Neural progenitor cell (in vitro differentiated cells): ENCODE measurements around the gene SNAI3. TPM values are rescaled to one million over a fixed set of nuclear protein-coding genes. Genes with fewer than 3 reads are reported as not detected.
A peak's percentile ranks its signal among the peaks of the same experiment; 100 is the strongest.

ENCODE experiments used
- DNase-seq: peaks from one replicate; pipeline ENCODE4 v3.0.0-alpha.2; 2016; ENCODE audit warnings: low spot score
- H2AFZ ChIP-seq: fragments of 200-600 bp; sonication (generic); replicated peaks from 2 replicates; pipeline ENCODE4 v1.6.1; 2016; ENCODE audit warnings: antibody characterized with exemption
- H3F3A ChIP-seq: fragments of 200-600 bp; sonication (generic); 2 replicates; pipeline ENCODE4 v1.6.1; 2016; ENCODE audit warnings: antibody characterized with exemption, low read depth
- H3K27ac ChIP-seq: fragments of 200-600 bp; sonication (generic); 2 replicates; pipeline ENCODE4 v1.5.1; 2016; ENCODE audit warnings: mild to moderate bottlenecking
- H3K27me3 ChIP-seq: fragments of 200-600 bp; sonication (generic); 2 replicates; pipeline ENCODE4 v1.6.1; 2016; ENCODE audit warnings: mild to moderate bottlenecking, moderate library complexity
- H3K36me3 ChIP-seq: fragments of 200-600 bp; sonication (generic); 2 replicates; pipeline ENCODE4 v1.5.1; 2016
- H3K4me1 ChIP-seq: fragments of 200-600 bp; sonication (generic); 2 replicates; pipeline ENCODE4 v1.6.1; 2016; ENCODE audit warnings: mixed run types
- H3K4me2 ChIP-seq: fragments of 200-600 bp; sonication (generic); 2 replicates; pipeline ENCODE4 v1.6.1; 2016
- H3K4me3 ChIP-seq: fragments of 200-600 bp; sonication (generic); 2 replicates; pipeline ENCODE4 v1.5.1; 2016
- H3K79me2 ChIP-seq: fragments of 200-600 bp; sonication (generic); 2 replicates; pipeline ENCODE4 v1.6.1; 2016; ENCODE audit warnings: low read depth
- H3K9ac ChIP-seq: fragments of 200-600 bp; sonication (generic); 2 replicates; pipeline ENCODE4 v1.6.1; 2016
- H3K9me3 ChIP-seq: fragments of 200-600 bp; sonication (generic); 2 replicates; pipeline ENCODE4 v1.5.1; 2016; ENCODE audit warnings: low read depth
- H4K20me1 ChIP-seq: fragments of 200-600 bp; sonication (generic); 2 replicates; pipeline ENCODE4 v1.6.1; 2016; ENCODE audit warnings: low read depth
- H3K27ac Mint-ChIP-seq: 3 replicates; pipeline ENCODE4 v1.8.0; 2021; ENCODE audit warnings: mixed read lengths
- H3K27me3 Mint-ChIP-seq: 2 replicates; pipeline ENCODE4 v1.8.0; 2022; ENCODE audit warnings: low read depth, mild to moderate bottlenecking, inconsistent platforms, moderate library complexity, mixed read lengths; ENCODE audit not compliant: insufficient read depth
- H3K36me3 Mint-ChIP-seq: 3 replicates; pipeline ENCODE4 v1.8.0; 2021; ENCODE audit warnings: mixed read lengths
- H3K4me1 Mint-ChIP-seq: 3 replicates; pipeline ENCODE4 v1.8.0; 2021; ENCODE audit warnings: mixed read lengths
- H3K4me3 Mint-ChIP-seq: 3 replicates; pipeline ENCODE4 v1.8.0; 2021; ENCODE audit warnings: mild to moderate bottlenecking, moderate library complexity, mixed read lengths
- H3K9me3 Mint-ChIP-seq: 3 replicates; pipeline ENCODE4 v1.8.0; 2020; ENCODE audit warnings: mixed read lengths
- EZH2 ChIP-seq: fragments of 200-600 bp; sonication (generic); IDR thresholded peaks from 2 replicates; pipeline ENCODE4 v1.6.1; 2017; ENCODE audit warnings: antibody characterized with exemption, mild to moderate bottlenecking, moderate library complexity
- EZH2phosphoT487 ChIP-seq: fragments of 200-600 bp; sonication (generic); IDR thresholded peaks from 2 replicates; pipeline ENCODE4 v1.6.1; 2017; ENCODE audit warnings: antibody characterized with exemption
- total RNA-seq: library from RNA; depleted of rRNA; stranded (reverse); fragments of >200 nt; gene quantifications from 2 replicates; pipeline ENCODE4 v1.2.3, GENCODE V29; 2015; ENCODE audit warnings: low replicate concordance
- TF ChIP-seq, protein P1 (sequence below): fragments of 200-600 bp; sonication (generic); IDR thresholded peaks from 2 replicates; pipeline ENCODE4 v1.5.1; 2017; ENCODE audit warnings: antibody characterized with exemption, mild to moderate bottlenecking

Gene SNAI3
- total RNA-seq, 1 donor from 2014 or later: not detected

DNA sequence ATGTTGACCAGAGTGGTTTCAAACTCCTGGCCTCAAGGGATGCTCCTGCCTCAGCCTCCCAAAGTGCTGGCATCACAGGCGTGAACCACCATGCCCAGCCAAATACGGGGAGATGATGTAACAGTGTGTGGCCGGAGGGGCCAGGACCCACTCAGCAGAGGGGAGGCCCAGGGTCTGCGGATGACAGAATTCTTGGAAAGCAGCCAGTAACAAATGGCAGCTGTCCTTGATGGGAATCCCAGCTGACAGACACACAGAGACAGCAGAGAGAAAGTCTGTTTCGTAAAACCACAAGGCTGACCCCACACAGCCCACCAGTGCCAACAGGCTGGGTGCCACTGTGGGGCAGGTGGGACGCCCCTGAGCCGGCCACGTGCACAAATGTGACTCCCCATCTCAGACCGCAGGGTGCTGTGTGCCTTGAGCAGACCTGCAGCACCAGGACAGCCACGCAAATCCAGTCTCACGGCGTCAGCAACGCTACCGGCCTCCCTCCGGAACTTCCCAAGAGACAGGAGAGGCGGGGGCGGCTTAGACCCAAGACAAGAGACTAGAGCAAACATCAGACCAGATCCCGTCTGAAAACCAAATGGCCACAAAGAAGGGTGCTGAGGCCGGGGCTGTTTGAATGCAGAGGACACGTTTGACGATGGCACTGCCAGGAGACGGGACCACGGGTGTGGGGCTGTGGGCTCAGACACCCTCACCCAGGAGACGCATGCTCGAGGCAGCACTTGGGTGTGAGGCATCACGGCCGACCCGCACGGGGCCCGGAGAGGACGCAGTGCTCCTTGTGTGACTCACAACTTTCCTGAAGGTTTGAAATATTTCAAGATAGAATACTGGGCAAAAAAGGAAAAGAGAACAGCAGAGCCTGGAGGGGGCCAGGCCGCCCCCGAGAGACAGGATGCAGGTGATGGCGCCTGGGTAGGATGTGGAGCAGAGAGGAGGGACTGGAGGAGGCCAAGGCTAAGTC lies 44.6 kb upstream of the SNAI3 start:
- DNase-seq: no peak
- Histone ChIP-seq H3K27ac (no peak overlapping the region), H3K4me1 (no peaks in the 10 kb centered on the region), H3F3A (peaks cover 3% of the 10 kb centered on the region), H4K20me1 (no peaks in the 10 kb centered on the region), H3K9ac (peak overlapping the region; percentile 27), H3K9me3 (no peaks in the 10 kb centered on the region), H2AFZ (no peak overlapping the region), H3K79me2 (no peaks in the 10 kb centered on the region), H3K36me3 (no peaks in the 10 kb centered on the region), H3K4me3 (no peak overlapping the region), H3K27me3 (no peaks in the 10 kb centered on the region), H3K4me2 (no peak overlapping the region)
- H3K36me3 Mint-ChIP-seq: no peaks in the 10 kb centered on the region
- H3K27me3 Mint-ChIP-seq: peaks cover 2% of the 10 kb centered on the region
- peak overlapping the region; percentile 14 for H3K27ac Mint-ChIP-seq
- H3K9me3 Mint-ChIP-seq: no peaks in the 10 kb centered on the region
- peaks cover 10% of the 10 kb centered on the region for H3K4me1 Mint-ChIP-seq
- no peak overlapping the region for H3K4me3 Mint-ChIP-seq
- TF ChIP-seq, protein P1, sequence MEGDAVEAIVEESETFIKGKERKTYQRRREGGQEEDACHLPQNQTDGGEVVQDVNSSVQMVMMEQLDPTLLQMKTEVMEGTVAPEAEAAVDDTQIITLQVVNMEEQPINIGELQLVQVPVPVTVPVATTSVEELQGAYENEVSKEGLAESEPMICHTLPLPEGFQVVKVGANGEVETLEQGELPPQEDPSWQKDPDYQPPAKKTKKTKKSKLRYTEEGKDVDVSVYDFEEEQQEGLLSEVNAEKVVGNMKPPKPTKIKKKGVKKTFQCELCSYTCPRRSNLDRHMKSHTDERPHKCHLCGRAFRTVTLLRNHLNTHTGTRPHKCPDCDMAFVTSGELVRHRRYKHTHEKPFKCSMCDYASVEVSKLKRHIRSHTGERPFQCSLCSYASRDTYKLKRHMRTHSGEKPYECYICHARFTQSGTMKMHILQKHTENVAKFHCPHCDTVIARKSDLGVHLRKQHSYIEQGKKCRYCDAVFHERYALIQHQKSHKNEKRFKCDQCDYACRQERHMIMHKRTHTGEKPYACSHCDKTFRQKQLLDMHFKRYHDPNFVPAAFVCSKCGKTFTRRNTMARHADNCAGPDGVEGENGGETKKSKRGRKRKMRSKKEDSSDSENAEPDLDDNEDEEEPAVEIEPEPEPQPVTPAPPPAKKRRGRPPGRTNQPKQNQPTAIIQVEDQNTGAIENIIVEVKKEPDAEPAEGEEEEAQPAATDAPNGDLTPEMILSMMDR: no peak
- TF ChIP-seq EZH2 (no peak), EZH2phosphoT487 (no peak)

GRCh38 chr16:88727871-88728270 lies 41.6 kb upstream of the SNAI3 start:
- DNase-seq: no peak
- H4K20me1 ChIP-seq: no peaks in the 10 kb centered on the region
- Mint-ChIP-seq H3K9me3 (no peaks in the 10 kb centered on the region), H3K4me3 (no peak overlapping the region), H3K27ac (no peak overlapping the region), H3K36me3 (no peaks in the 10 kb centered on the region), H3K4me1 (peaks cover 10% of the 10 kb centered on the region), H3K27me3 (peaks cover 3% of the 10 kb centered on the region)
- no peaks in the 10 kb centered on the region for H3K79me2 ChIP-seq
- H3K4me1 ChIP-seq: no peaks in the 10 kb centered on the region
- no peak overlapping the region for H2AFZ ChIP-seq
- H3F3A ChIP-seq: peaks cover 3% of the 10 kb centered on the region
- H3K36me3 ChIP-seq: no peaks in the 10 kb centered on the region
- H3K9ac ChIP-seq: no peak overlapping the region
- no peaks in the 10 kb centered on the region for H3K27me3 ChIP-seq
- TF ChIP-seq EZH2phosphoT487 (no peak), EZH2 (no peak)
- TF ChIP-seq, protein P1: no peak
- H3K9me3 ChIP-seq: no peaks in the 10 kb centered on the region
- H3K4me3 ChIP-seq: no peak overlapping the region
- no peak overlapping the region for H3K4me2 ChIP-seq
- no peak overlapping the region for H3K27ac ChIP-seq

DNA sequence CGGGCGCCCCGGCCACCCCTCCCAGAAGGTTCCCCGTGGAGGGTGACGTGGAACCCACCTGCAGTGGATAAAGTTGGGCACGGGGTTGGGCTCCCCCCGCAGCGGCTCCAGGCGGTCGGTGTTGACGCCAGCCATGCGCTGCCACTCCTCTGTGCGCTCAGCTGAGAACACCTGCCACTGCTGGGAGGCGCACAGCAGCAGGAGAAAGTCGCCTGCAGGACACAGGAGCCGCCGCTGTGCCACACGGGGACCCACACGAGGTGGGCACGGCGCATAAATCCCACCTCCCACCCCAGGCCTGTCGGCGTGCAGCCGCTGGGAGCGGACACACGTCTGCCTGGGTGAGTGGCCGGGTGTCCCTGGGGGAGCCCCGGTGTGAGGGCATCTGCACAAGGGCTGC lies 40.7 kb upstream of the SNAI3 start:
- DNase-seq: no peak
- Histone ChIP-seq H3K4me2 (no peak overlapping the region), H2AFZ (no peak overlapping the region), H3F3A (peaks cover 3% of the 10 kb centered on the region), H3K9ac (no peak overlapping the region), H4K20me1 (no peaks in the 10 kb centered on the region), H3K36me3 (no peaks in the 10 kb centered on the region), H3K27ac (no peak overlapping the region), H3K79me2 (no peaks in the 10 kb centered on the region), H3K4me3 (no peak overlapping the region), H3K27me3 (no peaks in the 10 kb centered on the region), H3K4me1 (no peaks in the 10 kb centered on the region), H3K9me3 (no peaks in the 10 kb centered on the region)
- no peak for TF ChIP-seq EZH2
- no peak for TF ChIP-seq EZH2phosphoT487
- TF ChIP-seq, protein P1: no peak
- no peaks in the 10 kb centered on the region for H3K9me3 Mint-ChIP-seq
- H3K4me3 Mint-ChIP-seq: no peak overlapping the region
- H3K27ac Mint-ChIP-seq: no peak overlapping the region
- H3K4me1 Mint-ChIP-seq: peaks cover 10% of the 10 kb centered on the region
- no peaks in the 10 kb centered on the region for H3K36me3 Mint-ChIP-seq
- H3K27me3 Mint-ChIP-seq: peaks cover 3% of the 10 kb centered on the region
